HL-60/S4 treated with retinoic acid at 250 ng/mL for 4 days and 3 days (cell line): Measurements from ENCODE around the gene FTO.

Experiments
- in situ Hi-C: fragments of 300-500 bp; cut with MboI; formaldehyde crosslinking; loops from 2 replicates; pipeline ENCODE4 v1.7.0; 2022; ENCODE audit warnings: low sequenced_read_pairs

FTO gene

DNA sequence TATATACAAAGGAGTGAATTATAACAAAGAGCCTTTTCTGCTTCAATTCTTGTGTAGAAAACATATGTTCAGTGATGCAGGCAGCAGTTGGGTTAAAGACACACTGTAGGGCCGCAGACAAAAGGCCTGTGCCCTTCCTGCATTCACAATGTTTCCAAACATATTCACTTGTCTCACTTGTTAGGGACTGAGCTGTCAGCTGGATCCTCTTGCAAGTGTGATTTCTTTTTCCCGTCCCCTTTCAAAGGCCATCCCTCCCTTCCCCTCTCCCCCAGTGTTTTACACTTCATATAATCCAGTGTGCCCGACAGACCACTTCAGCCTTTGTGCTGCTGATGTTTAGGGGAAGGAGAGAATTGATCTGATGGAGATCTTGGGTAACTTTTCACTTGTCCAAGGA is 217.0 kb downstream of the FTO start:
- in situ Hi-C loops: no loop called here

DNA sequence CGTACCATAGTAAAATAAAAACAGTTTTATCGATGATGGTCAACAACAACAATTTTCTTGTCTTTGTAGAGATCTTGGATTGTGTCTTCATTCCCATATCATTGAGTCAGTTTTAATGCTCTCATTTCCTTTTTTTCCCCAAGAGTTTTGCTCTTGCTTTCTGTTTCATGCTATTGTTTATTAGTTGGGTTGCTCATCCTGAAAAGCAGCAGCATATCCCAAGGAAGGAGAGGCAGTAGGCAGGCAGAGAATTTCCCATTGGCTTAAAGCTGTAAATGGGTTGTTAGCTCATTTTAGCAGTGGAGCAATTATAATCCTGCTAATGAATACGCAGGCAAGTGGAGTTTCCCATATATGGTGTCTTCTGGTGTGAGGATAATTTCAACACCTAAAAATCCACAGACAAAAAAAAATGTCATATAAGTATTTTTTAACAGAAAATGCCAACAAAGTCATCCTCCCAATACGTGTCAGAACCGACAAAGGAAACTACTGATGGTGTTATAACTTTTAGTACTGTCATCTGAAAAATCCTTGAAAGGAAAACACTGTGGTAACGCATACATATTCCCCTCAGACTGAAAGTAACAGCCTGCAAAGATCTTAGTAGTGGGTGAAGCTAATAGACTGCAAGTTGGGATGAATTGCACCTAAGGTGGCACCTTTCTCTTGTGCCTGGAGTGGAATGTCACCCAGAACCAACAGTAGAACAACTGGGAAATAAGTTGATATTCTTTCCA is 218.3 kb downstream of the FTO start:
- in situ Hi-C loops: no loop called here

DNA sequence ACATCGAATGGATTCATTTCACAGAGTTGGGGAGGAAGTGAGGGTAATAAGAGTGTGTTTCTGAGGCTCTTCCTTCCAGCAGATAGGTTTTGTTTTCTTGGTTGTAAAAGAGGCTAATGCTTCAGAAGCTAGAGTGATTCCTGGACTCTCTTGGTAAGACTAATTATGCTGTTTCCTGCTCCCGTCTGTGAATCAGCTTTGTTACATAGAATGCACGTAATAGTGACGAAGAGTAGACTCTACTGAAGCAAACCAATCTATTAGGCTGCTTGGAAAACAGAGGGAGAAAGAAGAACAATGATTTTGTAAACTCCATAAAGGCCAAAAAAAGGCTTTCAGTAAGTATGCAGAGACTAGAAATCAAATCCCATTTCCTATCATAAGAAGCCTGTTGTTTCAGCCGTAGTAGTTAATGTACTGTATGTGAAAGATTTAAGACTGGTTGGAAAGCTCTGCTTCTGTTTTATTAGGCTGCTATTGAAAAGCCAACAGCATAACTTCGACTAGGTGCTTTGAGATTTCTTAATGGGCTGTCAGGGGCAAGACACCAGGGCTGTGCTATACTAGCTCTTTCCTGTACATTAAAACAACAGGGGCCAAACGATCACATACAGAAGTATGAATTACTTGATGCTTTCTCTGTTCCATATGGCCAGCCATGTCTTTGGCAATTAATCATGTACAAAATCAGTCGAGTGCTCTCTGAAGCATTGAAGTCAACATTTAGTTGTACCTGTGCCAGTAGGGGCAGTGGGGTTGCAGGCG is 219.0 kb downstream of the FTO start:
- in situ Hi-C loops: no loop called here

DNA sequence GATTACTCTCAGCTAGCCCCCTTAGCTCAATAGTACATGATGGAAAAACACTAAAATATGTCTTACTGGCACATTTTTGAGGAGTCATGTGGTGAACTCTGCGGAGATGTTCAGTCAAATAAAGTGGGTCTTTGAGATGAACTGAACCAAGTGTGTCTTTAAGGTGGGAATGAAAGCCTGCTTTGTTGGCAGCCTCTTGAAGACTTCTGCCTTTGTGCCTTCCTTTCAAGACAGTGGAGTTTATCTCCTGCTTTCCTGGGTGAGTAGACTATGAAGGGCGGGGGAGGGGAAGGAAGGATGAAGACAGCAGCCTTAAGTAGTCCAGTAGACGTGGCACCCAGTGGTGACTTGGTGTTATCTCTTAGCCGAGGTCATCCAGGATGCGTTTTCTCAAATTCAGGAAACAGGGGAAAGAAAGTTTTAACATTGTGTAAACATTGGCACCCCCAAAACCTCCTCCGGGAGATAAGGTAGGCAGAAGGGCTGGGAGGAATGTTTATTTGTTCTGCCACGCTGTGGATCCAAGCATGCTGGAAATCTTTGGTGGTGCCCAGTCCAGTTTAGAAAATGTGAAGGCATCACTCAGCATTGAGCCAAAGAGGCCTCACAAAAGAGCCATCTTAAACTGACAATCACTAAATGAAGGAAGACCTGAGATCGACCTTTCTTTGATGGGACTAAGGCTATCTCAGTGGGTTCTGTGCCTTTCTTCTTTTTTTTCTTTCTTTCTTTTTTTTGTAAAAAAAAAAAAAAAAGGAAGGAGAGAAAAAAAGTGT is 220.6 kb downstream of the FTO start:
- in situ Hi-C loops: no loop called here

DNA sequence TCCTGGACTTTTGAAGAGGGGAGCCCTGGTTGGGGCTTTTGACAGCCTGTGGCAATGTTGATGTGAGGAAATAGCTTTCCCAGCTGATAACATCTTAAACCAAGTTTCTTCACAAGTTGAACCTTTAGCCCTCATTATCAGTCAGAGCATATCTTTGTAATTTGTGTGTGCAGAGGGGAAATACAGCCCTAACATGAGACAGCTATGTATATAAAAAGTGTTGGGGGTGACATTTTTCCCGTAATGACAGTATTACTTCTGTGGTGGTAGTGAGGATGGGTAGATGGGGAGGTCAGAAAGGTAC is 221.1 kb downstream of the FTO start:
- in situ Hi-C loops: no loop called here

DNA sequence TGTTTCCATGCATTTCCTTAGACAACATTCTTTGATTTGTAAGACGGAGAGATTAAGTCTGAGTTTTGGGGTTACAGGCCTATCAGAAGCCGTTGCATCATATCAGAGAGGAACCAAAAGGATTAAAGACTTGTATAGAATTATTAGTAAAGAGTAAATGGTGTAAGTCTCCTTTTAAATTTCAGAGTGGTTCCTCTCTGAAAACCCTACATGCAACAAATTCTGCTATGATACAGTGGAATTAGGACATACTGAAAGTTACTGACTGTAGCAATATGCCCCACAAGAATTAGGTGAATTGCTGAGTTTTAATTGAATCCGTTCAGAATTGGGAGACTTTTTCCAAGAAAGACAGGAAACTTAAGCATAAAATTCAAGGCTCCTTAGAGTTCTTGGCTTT is 221.6 kb downstream of the FTO start:
- in situ Hi-C loops: no loop called here

DNA sequence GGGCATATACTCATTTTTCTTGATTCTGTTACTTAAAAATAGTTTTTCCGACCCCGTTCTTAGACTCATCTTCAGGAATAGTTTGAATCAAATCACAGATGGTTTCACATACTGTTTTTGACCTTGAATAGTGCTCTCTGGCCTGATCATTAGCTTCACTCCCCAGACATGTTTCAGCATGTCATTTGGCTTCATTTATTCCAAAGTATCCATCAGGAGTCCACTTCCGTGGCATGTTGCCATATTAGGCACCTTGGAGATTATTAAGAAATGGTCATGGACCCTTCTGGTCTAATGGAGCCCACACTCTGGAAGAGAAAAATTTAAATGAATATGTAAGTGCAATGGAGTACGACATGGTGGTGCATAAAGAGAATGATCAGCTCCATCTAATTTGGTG is 222.3 kb downstream of the FTO start:
- in situ Hi-C loops: no loop called here

DNA sequence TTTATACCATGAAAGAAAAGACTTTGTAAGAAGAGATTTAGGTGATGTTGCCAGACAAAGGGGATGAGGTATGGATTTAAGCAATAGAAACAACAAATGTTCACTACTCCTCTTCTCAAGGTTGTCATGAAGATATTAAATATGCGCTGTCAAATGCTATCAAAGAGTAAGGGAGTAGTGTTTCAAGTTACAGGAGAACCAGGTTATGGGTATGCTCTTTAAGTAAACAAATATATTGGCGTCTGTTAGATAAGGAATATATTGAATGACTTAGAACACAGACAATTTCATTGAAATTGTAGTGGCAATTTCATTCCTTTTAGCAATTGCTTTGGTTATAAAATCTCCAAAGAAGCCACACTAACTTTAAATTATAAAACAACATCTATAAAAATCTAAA is 229.0 kb downstream of the FTO start:
- in situ Hi-C loops: no loop called here

DNA sequence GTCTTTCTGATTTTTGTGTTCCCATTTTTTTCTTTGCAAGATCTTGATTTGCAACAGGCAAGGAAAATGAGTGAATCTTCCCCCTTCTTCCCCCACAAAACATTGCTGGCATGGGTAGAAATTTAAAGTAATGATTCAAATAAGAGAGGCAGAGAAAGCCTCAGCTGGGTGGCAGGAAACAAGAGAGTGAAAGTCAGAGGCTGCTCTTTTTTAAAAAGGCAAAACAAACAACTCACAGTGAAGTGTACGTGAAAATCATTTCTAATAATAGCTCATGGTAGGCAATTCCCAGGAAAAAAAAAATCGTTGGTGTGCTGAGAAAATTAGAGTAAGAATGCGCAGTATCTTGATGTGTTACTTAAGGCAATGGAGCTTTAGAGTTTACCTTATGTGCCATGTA is 229.5 kb downstream of the FTO start:
- in situ Hi-C loops: no loop called here

DNA sequence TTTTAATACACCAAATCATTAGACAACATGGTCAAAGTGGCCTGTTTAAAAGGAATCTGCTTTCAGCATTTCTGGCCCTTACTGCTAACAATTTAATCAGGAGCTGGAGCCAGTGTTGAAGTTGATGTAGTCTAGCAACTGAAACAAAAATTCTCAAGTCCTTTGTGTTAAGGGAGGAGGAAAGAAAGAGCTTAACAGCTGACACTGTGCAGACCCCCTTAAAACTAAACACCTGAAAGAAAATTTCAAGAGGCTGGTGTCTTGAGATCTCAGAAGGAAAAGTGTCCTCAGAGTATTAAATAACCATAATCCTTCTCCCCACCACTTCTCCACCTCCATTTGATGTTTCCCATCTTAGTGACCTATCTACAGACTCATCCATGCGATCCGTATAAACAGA is 232.1 kb downstream of the FTO start:
- in situ Hi-C loops: no loop called here

DNA sequence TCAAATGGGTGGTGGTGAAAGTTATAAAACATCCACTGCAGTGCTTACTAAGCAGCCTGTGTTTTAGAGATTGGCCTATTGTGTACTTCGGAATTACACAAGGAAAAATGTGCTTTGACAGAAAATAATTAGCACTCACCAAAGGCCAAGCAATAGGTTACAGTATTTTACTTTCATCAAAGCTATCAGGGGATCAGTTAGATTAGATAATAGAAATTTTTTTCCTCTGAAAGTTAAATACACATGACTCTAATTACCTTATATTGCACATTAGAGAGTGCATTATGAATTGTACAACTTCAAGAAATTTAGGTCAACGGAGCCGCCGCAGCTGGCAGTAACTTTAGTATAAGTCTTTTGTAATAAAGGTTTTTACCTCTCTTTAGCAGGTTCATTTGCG is 232.6 kb downstream of the FTO start:
- in situ Hi-C loops: no loop called here

DNA sequence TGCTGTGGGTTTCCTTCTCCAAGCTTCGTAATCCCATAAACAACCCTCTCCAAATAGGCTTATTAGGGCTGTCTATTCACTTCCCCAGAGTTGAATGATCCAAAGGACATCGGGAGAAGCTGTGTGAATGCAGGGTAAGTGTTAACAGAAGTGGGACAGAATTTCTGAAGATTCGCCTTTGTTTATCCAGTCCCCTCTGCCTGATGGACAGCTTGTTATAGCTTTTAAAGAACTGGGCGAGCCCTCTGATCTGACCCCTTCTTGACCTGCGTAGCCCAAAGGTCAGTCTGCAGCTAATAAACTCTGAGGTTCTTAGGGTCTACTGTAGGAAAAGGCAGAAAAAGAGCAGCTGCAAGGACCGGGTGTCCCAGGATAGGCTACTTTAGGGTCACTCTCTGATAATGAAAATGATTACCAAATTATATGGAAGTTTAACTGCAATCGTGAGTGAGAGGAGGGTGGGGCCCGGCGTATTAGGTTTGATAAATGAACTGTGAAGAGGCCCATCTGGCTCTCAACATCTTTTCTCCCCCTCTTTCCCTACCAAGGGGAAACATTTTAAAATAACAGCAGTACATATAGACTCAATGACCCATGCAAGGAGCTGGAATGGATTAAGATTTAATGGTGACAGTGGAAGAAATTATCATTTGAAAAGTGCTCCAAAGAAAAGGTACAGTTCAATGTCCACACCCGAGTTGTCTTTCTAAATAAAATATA is 233.4 kb downstream of the FTO start:
- in situ Hi-C loops: no loop called here

DNA sequence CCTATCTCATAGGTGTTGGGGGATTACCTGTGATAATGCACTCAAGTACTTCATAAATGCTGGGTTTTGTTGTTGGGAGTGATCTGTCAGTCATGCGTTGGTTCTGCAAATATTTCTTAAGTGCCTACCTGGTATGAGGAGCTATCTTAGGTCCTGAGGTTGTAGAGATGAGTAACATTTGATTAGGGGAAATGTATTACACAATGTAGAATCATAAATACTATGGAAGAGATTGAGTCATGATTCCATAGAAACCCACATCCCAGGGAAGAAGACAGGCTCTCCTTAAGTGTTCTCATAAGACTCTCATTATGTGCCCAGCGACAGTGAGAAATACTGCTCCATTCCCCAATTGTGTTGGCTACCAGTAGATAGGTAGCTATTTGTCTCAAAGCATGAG is 240.1 kb downstream of the FTO start:
- in situ Hi-C loops: no loop called here

DNA sequence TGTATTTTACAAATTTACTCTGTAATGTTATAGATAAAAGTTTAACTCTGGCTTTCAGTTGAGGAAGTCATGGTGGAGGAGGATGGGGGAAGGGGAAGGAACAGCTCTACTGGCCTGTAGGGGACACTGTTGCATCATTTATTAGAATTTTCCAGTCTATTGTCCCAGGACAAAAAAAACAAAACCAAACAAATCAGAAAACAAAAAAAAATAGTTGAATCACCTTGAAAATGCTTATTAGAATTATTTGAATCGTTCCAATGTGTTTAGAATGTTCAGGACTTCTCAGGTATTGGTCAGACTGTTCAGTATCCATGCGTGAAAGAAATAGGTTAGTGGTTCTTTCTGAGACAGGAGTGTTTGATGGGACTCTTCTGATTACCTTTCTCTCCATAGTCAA is 242.0 kb downstream of the FTO start:
- in situ Hi-C loops: no loop called here

DNA sequence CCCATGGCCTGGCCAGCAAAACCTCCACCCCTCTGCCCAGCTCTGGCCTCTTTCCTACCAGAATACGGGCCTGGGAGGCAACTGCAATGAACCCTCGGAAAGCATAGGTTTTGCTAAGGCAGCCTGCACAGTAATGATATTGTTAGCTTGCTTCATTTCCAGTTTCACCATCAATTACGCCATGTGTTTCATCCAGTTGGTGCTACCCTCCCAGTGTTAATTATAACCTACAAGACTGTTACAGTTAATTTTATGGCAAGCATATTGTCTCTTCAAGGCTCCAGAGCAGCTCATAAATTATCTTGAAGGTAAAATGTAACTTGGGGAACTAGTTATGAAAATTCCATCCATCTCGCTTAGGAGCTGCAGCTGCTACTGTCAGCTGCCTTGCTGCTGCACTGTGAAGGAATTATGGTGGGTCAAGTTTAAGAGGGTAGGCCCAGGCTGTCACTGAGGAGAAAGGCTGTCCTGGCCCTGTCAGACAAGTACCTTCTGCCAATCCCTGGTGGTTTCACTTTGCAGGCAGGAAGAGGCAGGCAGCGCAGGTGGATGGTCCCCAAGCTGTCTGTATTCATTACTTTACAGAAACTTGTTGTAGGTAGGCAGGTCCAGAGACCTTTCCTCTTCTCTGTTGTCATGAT is 242.9 kb downstream of the FTO start:
- in situ Hi-C loops: no loop called here

DNA sequence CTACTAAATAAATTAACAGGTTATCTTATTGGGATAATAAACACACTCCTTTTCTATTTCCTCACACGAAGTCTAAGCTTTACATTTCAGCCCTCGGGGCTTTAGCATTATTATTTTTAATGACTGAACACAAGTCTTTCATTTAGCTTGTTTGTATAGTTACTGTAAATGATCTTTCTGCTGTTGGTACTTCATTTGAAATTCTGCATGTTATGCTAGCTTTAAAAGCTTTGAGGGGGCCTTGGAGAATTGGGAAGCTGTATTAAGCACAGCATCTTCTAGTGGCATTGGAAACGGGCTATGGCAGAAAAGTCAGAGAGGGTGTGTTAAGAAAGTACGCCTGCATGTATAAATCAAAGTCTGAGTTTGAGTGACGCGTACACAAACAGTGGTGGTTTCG is 243.7 kb downstream of the FTO start:
- in situ Hi-C loops: no loop called here

DNA sequence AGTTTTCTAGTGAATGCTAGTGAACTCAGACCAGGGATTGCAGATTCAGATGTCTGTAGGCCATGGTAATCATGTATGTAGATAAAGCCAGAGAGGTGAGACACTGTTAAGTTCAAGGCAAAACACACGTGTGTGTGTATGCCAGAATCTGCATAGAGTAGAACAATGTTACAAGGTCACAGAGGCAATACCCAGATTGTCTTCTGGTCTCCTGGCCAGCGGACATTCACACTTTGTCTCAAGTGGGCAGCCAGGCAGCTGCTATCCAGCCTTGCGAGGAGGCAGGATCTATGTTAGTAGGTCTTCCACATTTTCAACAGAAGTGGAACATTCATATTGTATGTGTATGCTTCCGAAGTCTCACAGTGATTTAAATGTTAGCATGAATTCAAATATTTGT is 244.4 kb downstream of the FTO start:
- in situ Hi-C loops: no loop called here

DNA sequence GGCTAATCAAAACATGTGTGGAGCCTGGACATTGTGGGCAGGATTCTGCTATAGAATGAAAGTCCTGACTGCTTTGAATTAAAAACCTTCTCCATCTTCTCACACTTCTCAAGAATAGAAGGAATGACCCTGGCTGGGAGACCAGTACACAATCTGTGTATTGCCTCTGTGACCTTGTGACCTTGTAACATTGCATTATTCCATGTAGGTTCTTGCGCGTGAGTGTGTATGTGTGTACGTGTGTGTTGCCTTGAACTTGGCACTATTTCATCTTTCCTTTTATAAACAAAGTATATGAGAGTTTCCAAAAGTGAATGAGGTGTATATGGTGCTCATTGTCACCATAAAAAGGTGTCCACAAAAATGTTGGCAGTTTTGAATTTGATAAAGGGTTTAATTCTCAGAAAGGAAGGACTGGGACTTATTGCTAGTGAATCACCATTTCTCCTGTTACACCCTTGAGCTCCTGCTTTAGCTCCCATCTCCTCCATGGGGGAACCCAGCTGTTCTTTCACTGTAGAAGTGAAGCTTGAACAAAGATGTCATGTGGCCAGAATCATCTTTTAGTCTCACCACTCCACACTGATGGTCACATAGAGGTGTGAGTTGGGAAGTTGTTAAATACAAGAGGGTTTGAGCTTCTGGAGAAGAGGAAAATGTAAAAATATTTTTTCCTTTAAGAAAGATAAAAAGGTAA is 244.9 kb downstream of the FTO start:
- in situ Hi-C loops: no loop called here

DNA sequence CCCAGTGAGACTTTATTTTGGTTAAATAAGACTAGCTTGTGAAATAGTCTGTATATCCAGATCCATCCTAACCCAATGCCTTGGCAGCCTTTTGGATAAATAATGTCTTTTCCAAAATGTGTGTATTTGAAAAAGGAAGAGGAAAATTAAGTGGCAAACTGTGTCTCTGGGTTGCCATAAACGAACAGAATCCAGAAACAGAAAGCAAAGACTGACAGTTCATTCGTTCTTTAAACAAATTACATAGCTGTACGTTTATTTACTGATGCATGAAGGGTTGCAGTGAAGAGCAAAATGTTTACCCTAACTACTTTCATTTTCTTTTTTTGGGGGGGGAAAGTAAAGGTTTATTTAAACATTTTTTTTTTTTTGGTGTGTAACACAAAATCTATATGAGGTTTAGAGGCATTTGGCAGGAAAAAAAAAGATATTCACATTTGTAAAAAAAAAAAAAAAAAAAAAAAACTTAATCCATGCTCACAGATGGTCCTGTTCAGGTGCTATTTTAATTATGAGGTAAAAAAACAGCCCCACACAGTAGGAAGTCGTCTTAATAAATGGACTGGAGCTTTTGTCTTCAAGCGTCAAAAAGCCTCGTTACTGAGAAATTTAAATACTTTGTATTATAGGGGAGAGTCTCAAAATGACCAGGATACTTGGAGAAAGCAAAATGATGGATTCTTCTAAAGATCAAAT is 245.9 kb downstream of the FTO start:
- in situ Hi-C loops: no loop called here

DNA sequence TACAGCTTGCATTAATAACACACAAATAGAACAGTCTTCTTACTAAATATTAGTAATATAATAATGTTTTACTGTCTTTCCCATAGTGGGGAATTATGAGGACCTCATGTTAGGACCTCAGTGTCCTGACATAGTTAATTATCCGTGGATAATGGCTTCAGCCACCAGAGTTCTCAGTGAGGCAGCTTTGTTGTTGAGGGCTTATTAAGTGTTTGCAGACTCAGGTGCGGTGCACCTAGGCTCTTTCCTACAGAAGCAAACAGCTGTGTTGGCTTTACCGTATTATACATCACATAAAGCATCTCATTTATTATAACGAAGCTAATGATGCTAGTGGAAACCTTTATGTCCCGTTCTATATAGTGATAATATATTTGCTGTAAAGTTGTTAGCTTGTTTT is 246.7 kb downstream of the FTO start:
- in situ Hi-C loops: no loop called here
